Heart left ventricle (tissue), 16 donors: Measurements from ENCODE around the gene SUPT3H. TPM values are rescaled to one million over a fixed set of nuclear protein-coding genes. Genes with fewer than 3 reads are reported as not detected.
A peak's percentile ranks its signal among the peaks of the same experiment; 100 is the strongest.
"Not testable (repeated sequence)": the region's sequence is repeated elsewhere in the genome, so short reads cannot be mapped to it uniquely, and the experiment has no call there.

Experiments
- ATAC-seq, 4 donors: fragments of 200-7000 bp; cut with Tn5 transposase; one replicate each; pipeline ENCODE4 v1.9.1; 2020 to 2022; ENCODE audit warnings: moderate library complexity in 4 of 4, mild to moderate bottlenecking in 3 of 4, moderate number of reproducible peaks in 1 of 4
- DNase-seq, 5 donors: peaks; one replicate each; pipeline ENCODE4 v3.0.0-alpha.2; 2020
- H3K27ac ChIP-seq, 12 donors: fragments of 200-600 bp; sonication (generic) in 4 of 12; one replicate each; pipeline versions ENCODE4 v1.5.0 to v1.8.0; 2016 to 2022; ENCODE audit warnings: mild to moderate bottlenecking in 2 of 12
- H3K27me3 ChIP-seq, 9 donors: fragments of 200-600 bp; sonication (generic) in 2 of 9; one replicate each; pipeline versions ENCODE4 v1.5.1 to v1.8.0; 2016 to 2022; ENCODE audit warnings: mild to moderate bottlenecking in 3 of 9
- H3K36me3 ChIP-seq, 9 donors: fragments of 200-600 bp; sonication (generic) in 2 of 9; one replicate each; pipeline versions ENCODE4 v1.5.0 to v1.8.0; 2018 to 2022; ENCODE audit warnings: mild to moderate bottlenecking in 2 of 9
- H3K4me1 ChIP-seq, 12 donors: fragments of 200-600 bp; sonication (generic) in 4 of 12; one replicate each; pipeline versions ENCODE4 v1.5.0 to v1.8.0; 2016 to 2022; ENCODE audit warnings: mild to moderate bottlenecking in 3 of 12
- H3K4me3 ChIP-seq, 12 donors: fragments of 200-600 bp; sonication (generic) in 4 of 12; one replicate each; pipeline versions ENCODE4 v1.5.0 to v1.8.0; 2017 to 2022; ENCODE audit warnings: mild to moderate bottlenecking in 9 of 12, moderate library complexity in 4 of 12
- H3K9me3 ChIP-seq, 12 donors: fragments of 200-600 bp; sonication (generic) in 4 of 12; one replicate each; pipeline versions ENCODE4 v1.5.0 to v1.8.0; 2016 to 2022; ENCODE audit warnings: mild to moderate bottlenecking in 1 of 12
- POLR2A ChIP-seq, 2 donors: fragments of 450-650 bp; IDR thresholded peaks; one replicate each; pipeline ENCODE4 v1.6.1; 2017; ENCODE audit warnings: antibody characterized with exemption in 2 of 2, mild to moderate bottlenecking in 2 of 2, moderate library complexity in 2 of 2
- WGBS, 4 donors: extraction: QIAGEN DNeasy Blood & Tissue Kit in 2 of 4; methylation state at CpG; one replicate each; pipeline versions ENCODE4 v1.1.5 to v1.1.7; 2013 to 2018; 5-methylcytosine and 5-hydroxymethylcytosine counted together
- intact Hi-C, 10 donors: fragments of 100-400 bp; cut with DNase I; formaldehyde crosslinking; loops; one replicate each; pipeline versions ENCODE4 v1.11.1 to v1.14.2; 2022
- polyA plus RNA-seq, 2 donors: library from polyadenylated mRNA; stranded (reverse); fragments of 200-250 nt; gene quantifications; one replicate each; pipeline ENCODE4 v1.2.3, GENCODE V29; 2013
- total RNA-seq, 9 donors: library from RNA; depleted of rRNA in 2 of 9; stranded (reverse); fragments of >200 nt in 2 of 9; fragmentation: NEBNext Ultra II Directional in 3 of 9; extraction: Animal tissue kit (Norgen Biotek cat#: 25700) in 3 of 9; gene quantifications; one replicate each; pipeline versions ENCODE4 v1.1.0 to v1.2.4, GENCODE V29; 2016 to 2023
- TF ChIP-seq, protein P1 (sequence below), 12 donors: fragments of 200-600 bp; sonication (generic) in 4 of 12; IDR thresholded peaks; one replicate each; pipeline versions ENCODE4 v1.5.0 to v1.8.0; 2018 to 2022; ENCODE audit warnings: antibody characterized with exemption in 12 of 12, mild to moderate bottlenecking in 5 of 12
- donor health status: ischemic (EF 13 %, LVEDD 7.1; RV severe dilation, severe dysfunction).
- donor health status: healthy with polysubstance abuse.
- donor health status: DM: no; HTN: yes; CAD: no.
- donor health status: DM: no; HTN: no; CAD: no.
- donor health status: ischemic (EF 25% LVEDD 6.9; RV normal size, moderate dysfunction).
- donor health status: ischemic (EF 25% LVEDD 5.7; RV mildly dilated, moderate dysfunction).
- donor health status: healthy.
- donor health status: DM: yes; HTN: yes; CAD: no.
- donor health status: ischemic (EF 35%, LVEDD 5.7; RV mildly dilated, moderate dysfunction).
- donor health status: nonischemic (EF 11% LVEDD 7.7; RV severe dilation, severe dysfunction).
- donor health status: DM: yes; HTN: yes; CAD: no.
- donor health status: PGD.
- donor health status: ischemic (EF 29% LVEDD 5.4; RV normal size, mild dysfunction).
- donor health status: nonischemic (EF 23%, LVEDD 6.1; RV moderate dilation, normal function).

The SUPT3H gene
- total and polyA plus RNA-seq, 11 donors = 1.5 to 8.1 (median 4.1) TPM

DNA sequence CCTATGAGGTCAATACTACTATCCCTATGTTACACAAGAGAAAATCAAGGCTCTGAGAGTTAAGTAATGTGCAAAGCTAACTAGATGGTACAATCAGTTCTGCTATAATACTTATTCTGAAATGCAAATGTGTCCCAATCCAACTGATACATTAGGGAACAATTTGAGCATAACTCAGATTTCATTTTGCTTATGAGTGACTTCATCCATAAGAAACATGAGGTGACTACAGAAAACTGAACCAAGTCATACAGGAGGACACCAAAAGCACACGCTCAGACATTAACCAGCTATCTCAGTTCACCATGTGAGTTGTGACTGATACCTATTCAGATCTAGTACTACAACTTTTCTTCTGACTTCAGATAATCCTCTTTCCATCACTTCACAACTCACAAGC, 229.5 kb downstream of the SUPT3H start:
- Histone ChIP-seq H3K4me3 (no peak overlapping the region), H3K27me3 (no peaks in the 10 kb centered on the region), H3K36me3 (no peaks in the 10 kb centered on the region), H3K9me3 (peaks cover 0 to 35% (median 2%) of the 10 kb centered on the region in 12 donors), H3K27ac (no peak overlapping the region), H3K4me1 (peaks cover 0 to 4% (median 0%) of the 10 kb centered on the region in 12 donors)
- no peak for ATAC-seq
- intact Hi-C loops = no loop called here
- no peak for DNase-seq
- TF ChIP-seq, protein P1, sequence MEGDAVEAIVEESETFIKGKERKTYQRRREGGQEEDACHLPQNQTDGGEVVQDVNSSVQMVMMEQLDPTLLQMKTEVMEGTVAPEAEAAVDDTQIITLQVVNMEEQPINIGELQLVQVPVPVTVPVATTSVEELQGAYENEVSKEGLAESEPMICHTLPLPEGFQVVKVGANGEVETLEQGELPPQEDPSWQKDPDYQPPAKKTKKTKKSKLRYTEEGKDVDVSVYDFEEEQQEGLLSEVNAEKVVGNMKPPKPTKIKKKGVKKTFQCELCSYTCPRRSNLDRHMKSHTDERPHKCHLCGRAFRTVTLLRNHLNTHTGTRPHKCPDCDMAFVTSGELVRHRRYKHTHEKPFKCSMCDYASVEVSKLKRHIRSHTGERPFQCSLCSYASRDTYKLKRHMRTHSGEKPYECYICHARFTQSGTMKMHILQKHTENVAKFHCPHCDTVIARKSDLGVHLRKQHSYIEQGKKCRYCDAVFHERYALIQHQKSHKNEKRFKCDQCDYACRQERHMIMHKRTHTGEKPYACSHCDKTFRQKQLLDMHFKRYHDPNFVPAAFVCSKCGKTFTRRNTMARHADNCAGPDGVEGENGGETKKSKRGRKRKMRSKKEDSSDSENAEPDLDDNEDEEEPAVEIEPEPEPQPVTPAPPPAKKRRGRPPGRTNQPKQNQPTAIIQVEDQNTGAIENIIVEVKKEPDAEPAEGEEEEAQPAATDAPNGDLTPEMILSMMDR (IDR thresholded peaks at IDR 0.05) = no peak
- TF ChIP-seq POLR2A (IDR thresholded peaks at IDR 0.05) = no peak
- WGBS, 4 donors = 70 to 88% (median 84%) methylated on average over 1 of the region's 1 CpG

DNA sequence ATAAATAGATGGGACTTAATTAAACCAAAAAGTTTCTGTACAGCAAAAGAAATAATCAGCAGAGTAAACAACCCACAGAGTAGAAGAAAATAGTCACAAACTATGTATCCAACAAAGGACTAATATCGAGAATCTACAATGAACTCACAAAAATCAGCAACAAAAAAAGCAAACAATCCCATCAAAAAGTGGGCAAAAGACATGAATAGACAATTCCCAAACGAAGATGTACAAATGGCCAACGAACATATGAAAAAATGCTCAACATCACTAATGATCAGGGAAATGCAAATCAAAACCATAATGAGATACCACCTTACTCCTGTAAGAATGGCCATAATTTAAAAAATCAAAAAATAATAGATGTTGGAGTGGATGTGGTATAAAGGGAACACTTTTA, 232.1 kb downstream of the SUPT3H start:
- H3K27ac ChIP-seq, H3K4me1 ChIP-seq, H3K36me3 ChIP-seq, H3K27me3 ChIP-seq, DNase-seq, ATAC-seq, intact Hi-C loops, H3K4me3 ChIP-seq: not testable (repeated sequence)
- 90 to 96% (median 93%) methylated on average over 3 of the region's 3 CpGs for WGBS, 4 donors
- peaks cover 0 to 59% (median 12%) of the 10 kb centered on the region in 12 donors for H3K9me3 ChIP-seq

DNA sequence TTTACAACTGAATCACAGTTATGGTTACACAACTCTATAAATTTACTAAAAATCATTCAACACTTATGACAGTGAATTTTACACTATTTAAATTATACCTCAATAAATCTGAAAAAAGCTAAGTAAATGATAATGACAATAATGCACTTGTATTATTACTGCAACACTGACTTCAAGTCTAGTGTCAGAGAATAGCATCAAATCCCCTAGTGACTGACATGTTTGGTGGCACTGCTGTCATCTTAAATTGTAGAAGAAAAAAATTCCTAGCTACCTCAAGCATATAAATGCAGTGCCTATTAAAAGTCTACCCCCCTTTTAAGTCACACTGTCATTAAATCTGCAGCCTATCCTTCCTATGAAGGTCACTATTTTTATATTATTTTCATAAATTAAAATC, 239.0 kb downstream of the SUPT3H start:
- H3K36me3 ChIP-seq = no peaks in the 10 kb centered on the region
- intact Hi-C loops = no loop called here
- peaks cover 0 to 60% (median 25%) of the 10 kb centered on the region in 12 donors for H3K9me3 ChIP-seq
- H3K27ac ChIP-seq = no peak overlapping the region
- no peak for DNase-seq
- ATAC-seq = no peak
- no peak for TF ChIP-seq POLR2A (IDR thresholded peaks at IDR 0.05)
- TF ChIP-seq, protein P1 (IDR thresholded peaks at IDR 0.05) = no peak
- H3K27me3 ChIP-seq = no peaks in the 10 kb centered on the region
- H3K4me1 ChIP-seq = peaks cover 0 to under 1% (median 0%) of the 10 kb centered on the region in 12 donors
- H3K4me3 ChIP-seq = no peak overlapping the region

DNA sequence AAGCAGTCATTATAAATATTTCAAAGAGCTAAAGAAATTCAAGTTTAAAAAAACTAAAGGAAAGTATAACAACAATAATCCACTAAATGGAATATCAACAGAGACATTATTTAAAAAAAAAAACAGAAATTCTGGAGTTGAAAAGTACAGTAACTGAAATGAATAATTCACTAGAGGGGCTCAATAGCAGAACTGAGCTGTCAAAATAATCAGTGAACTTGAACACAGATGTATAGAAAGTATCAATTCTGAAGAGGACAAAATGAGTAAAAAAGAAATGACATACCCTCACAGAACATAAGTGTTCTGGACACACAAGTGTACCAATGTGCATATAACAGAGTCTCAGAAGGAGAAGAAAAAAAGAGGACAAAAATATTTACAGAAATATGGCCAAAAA, 241.2 kb downstream of the SUPT3H start:
- Histone ChIP-seq H3K9me3 (peaks cover 0 to 39% (median 14%) of the 10 kb centered on the region in 12 donors), H3K27ac (no peak overlapping the region), H3K4me3 (no peak overlapping the region), H3K36me3 (no peaks in the 10 kb centered on the region), H3K27me3 (no peaks in the 10 kb centered on the region), H3K4me1 (peaks cover 0 to 22% (median 12%) of the 10 kb centered on the region in 12 donors)
- no peak for ATAC-seq
- no peak for DNase-seq
- intact Hi-C loops = no loop called here
- TF ChIP-seq, protein P1 (IDR thresholded peaks at IDR 0.05) = no peak
- TF ChIP-seq POLR2A (IDR thresholded peaks at IDR 0.05) = no peak

DNA sequence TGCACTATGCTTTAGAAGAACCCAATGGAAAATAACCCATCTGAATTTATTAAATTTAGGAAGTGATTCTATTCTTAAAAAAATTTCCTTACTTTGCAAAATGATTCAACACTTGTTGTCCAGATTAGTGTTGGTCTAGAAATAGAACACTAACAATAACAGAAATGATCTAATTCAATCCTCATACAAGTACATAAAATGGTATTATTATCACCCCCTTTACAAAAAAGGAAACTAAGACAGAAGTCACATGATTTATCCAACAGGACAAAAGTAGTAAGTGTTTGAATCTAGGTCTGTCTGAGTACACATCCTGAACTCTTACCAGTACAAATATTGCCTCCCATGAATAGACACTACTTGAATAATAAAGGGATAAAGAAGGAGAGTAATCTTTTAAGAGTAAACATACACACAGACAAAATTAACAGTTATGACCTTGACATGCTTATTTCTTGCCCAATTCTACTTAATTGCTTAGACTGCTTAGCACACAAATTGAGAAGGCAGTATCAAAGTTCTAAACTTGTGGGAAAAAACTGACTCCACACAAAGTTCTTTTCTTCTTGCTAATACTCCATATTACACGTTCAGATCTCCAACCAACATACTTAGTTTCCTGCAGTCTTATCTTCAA, 245.0 kb downstream of the SUPT3H start:
- no peak for DNase-seq
- TF ChIP-seq POLR2A (IDR thresholded peaks at IDR 0.05) = no peak
- TF ChIP-seq, protein P1 (IDR thresholded peaks at IDR 0.05) = no peak
- Histone ChIP-seq H3K36me3 (no peaks in the 10 kb centered on the region), H3K9me3 (peaks cover 0 to 25% (median 12%) of the 10 kb centered on the region in 12 donors), H3K4me3 (no peak overlapping the region), H3K27me3 (no peaks in the 10 kb centered on the region), H3K4me1 (peaks cover 0 to 22% (median 12%) of the 10 kb centered on the region in 12 donors), H3K27ac (peak overlapping the region in 7 of 12 donors; percentile 8 to 77 (median 37))
- intact Hi-C loops = no loop called here
- WGBS, 4 donors = 23 to 51% (median 46%) methylated on average over 1 of the region's 1 CpG
- peak; percentile 72 to 83 (median 80) for ATAC-seq
